Endothelial cell (in vitro differentiated cells): ENCODE results near the gene GPR162. TPM values are rescaled to one million over a fixed set of nuclear protein-coding genes. Genes with fewer than 3 reads are reported as not detected.
A peak's percentile ranks its signal among the peaks of the same experiment; 100 is the strongest.

Source experiments
- DNase-seq: peaks from one replicate; pipeline ENCODE4 v3.0.0; 2021; ENCODE audit warnings: low spot score
- H3K27ac Mint-ChIP-seq: one replicate; pipeline ENCODE4 v1.8.0; 2021; ENCODE audit warnings: mixed read lengths, inconsistent platforms; ENCODE audit not compliant: unreplicated experiment
- H3K27me3 Mint-ChIP-seq: one replicate; pipeline ENCODE4 v1.8.0; 2021; ENCODE audit warnings: mild to moderate bottlenecking, moderate library complexity, mixed read lengths, inconsistent platforms; ENCODE audit not compliant: unreplicated experiment
- H3K36me3 Mint-ChIP-seq: one replicate; pipeline ENCODE4 v1.8.0; 2021; ENCODE audit warnings: mild to moderate bottlenecking, low read depth, mixed read lengths, inconsistent platforms; ENCODE audit not compliant: unreplicated experiment
- H3K4me1 Mint-ChIP-seq: one replicate; pipeline ENCODE4 v1.8.0; 2021; ENCODE audit warnings: mild to moderate bottlenecking, mixed read lengths, inconsistent platforms; ENCODE audit not compliant: unreplicated experiment
- H3K4me3 Mint-ChIP-seq: one replicate; pipeline ENCODE4 v1.8.0; 2021; ENCODE audit warnings: mild to moderate bottlenecking, mixed read lengths, inconsistent platforms; ENCODE audit not compliant: unreplicated experiment
- H3K9me3 Mint-ChIP-seq: one replicate; pipeline ENCODE4 v1.8.0; 2021; ENCODE audit warnings: mixed read lengths, inconsistent platforms; ENCODE audit not compliant: unreplicated experiment
- CTCF ChIP-seq: fragments of 200-600 bp; sonication (generic); IDR thresholded peaks from one replicate; pipeline ENCODE4 v1.5.0; 2021; ENCODE audit warnings: antibody characterized with exemption; ENCODE audit not compliant: unreplicated experiment
- total RNA-seq: library from RNA; stranded (reverse); fragmentation: NEBNext Ultra II Directional; extraction: Animal tissue kit (Norgen Biotek cat#: 25700); gene quantifications from one replicate; pipeline ENCODE4 v1.2.1, GENCODE V29; 2021; ENCODE audit not compliant: unreplicated experiment

The GPR162 gene
- total RNA-seq, 1 donor from 2014 or later = 52.7 TPM

- H3K27ac Mint-ChIP-seq = no peak overlapping the region
- peaks cover 10% of the 10 kb centered on the region for H3K27me3 Mint-ChIP-seq
- no peak overlapping the region for H3K4me3 Mint-ChIP-seq
- TF ChIP-seq CTCF = no peak
- H3K9me3 Mint-ChIP-seq = no peaks in the 10 kb centered on the region
- DNase-seq = no peak
- peaks cover 30% of the 10 kb centered on the region for H3K36me3 Mint-ChIP-seq
- no peaks in the 10 kb centered on the region for H3K4me1 Mint-ChIP-seq
Measured at GRCh38 chr12:6840330-6840729, 18.7 kb downstream of the GPR162 start.

- H3K27ac Mint-ChIP-seq = no peak within 1 kb of the TSS
- H3K4me1 Mint-ChIP-seq = no peaks in the 10 kb centered on the region
- no peak for TF ChIP-seq CTCF
- peaks cover 10% of the 10 kb centered on the region for H3K27me3 Mint-ChIP-seq
- H3K4me3 Mint-ChIP-seq = no peak within 1 kb of the TSS
- H3K9me3 Mint-ChIP-seq = no peaks in the 10 kb centered on the region
- DNase-seq = no peak
- peaks cover 27% of the 10 kb centered on the region for H3K36me3 Mint-ChIP-seq
Measured at GRCh38 chr12:6840761-6841515, 19.3 kb downstream of the GPR162 start, which contains the start of gene GNB3. Gene GNB3, plus strand, starts transcription at chr12:6840925. Its CDS starts 363 bp downstream, at chr12:6841288.

GRCh38 chr12:6842075-6842474, 20.5 kb downstream of the GPR162 start:
- no peak for TF ChIP-seq CTCF
- Mint-ChIP-seq H3K27me3 (peaks cover 10% of the 10 kb centered on the region), H3K27ac (no peak overlapping the region), H3K4me3 (no peak overlapping the region), H3K9me3 (no peaks in the 10 kb centered on the region), H3K36me3 (peaks cover 29% of the 10 kb centered on the region), H3K4me1 (no peaks in the 10 kb centered on the region)
- DNase-seq = no peak

GRCh38 chr12:6843118-6843902, 21.7 kb downstream of the GPR162 start:
- H3K4me3 Mint-ChIP-seq = no peak overlapping the region
- no peaks in the 10 kb centered on the region for H3K9me3 Mint-ChIP-seq
- H3K27me3 Mint-ChIP-seq = peaks cover 13% of the 10 kb centered on the region
- DNase-seq = peak; percentile 36
- no peaks in the 10 kb centered on the region for H3K4me1 Mint-ChIP-seq
- peaks cover 34% of the 10 kb centered on the region for H3K36me3 Mint-ChIP-seq
- peak; percentile 17 for TF ChIP-seq CTCF
- no peak overlapping the region for H3K27ac Mint-ChIP-seq

DNA sequence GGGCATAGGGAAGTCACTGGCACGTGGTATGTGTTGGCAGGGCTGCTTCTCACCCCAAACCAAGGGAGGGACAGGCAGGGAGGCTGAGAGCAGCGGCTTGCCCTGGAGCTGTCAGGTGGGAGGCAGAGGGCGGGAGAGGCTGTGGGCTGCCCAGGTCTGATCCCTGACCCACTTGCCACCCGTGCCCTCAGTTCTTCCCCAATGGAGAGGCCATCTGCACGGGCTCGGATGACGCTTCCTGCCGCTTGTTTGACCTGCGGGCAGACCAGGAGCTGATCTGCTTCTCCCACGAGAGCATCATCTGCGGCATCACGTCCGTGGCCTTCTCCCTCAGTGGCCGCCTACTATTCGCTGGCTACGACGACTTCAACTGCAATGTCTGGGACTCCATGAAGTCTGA, 23.8 kb downstream of the GPR162 start:
- no peak for TF ChIP-seq CTCF

More for the DNA sequence above, 23.8 kb downstream of the GPR162 start:
- H3K4me3 Mint-ChIP-seq = no peak overlapping the region
- peaks cover 4% of the 10 kb centered on the region for H3K4me1 Mint-ChIP-seq
- H3K27ac Mint-ChIP-seq = no peak overlapping the region
- H3K9me3 Mint-ChIP-seq = no peaks in the 10 kb centered on the region
- H3K27me3 Mint-ChIP-seq = peaks cover 14% of the 10 kb centered on the region
- no peak for DNase-seq
- H3K36me3 Mint-ChIP-seq = peaks cover 49% of the 10 kb centered on the region
